ENCODE results near the gene NR2C1.

DNA sequence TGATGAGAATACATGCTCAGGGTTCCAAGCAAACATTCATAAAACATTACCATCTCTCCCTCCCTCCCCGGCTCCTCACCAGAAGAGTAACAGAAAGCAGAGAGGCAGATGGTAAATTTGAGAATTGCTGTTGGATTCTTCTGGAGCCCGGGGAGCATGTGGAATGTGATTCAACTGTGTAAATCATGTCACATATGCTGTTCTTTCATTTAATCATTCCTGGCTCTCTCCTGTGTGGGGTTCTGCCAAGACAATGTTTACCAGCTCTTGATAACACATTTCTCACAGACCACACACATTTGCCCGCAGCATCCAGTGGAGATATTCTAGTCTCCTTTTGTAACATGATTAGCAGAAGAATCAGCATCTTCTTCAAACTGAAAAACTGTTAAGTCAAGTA is 23.4 kb upstream of the NR2C1 start:
- TF ChIP-seq, protein P1, sequence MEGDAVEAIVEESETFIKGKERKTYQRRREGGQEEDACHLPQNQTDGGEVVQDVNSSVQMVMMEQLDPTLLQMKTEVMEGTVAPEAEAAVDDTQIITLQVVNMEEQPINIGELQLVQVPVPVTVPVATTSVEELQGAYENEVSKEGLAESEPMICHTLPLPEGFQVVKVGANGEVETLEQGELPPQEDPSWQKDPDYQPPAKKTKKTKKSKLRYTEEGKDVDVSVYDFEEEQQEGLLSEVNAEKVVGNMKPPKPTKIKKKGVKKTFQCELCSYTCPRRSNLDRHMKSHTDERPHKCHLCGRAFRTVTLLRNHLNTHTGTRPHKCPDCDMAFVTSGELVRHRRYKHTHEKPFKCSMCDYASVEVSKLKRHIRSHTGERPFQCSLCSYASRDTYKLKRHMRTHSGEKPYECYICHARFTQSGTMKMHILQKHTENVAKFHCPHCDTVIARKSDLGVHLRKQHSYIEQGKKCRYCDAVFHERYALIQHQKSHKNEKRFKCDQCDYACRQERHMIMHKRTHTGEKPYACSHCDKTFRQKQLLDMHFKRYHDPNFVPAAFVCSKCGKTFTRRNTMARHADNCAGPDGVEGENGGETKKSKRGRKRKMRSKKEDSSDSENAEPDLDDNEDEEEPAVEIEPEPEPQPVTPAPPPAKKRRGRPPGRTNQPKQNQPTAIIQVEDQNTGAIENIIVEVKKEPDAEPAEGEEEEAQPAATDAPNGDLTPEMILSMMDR (IDR thresholded peaks at IDR 0.05): no peak
- TF ChIP-seq NR3C1 (CRISPR knock-in tag; conservative IDR thresholded peaks at IDR 0.05; ENCODE audit: low read depth) (no peak), NFYB (CRISPR knock-in tag; conservative IDR thresholded peaks at IDR 0.05; ENCODE audit: low read depth) (no peak), ZNF317 (CRISPR knock-in tag; IDR thresholded peaks at IDR 0.05; ENCODE audit: borderline replicate concordance, low read depth) (no peak), RELA (CRISPR knock-in tag; IDR thresholded peaks at IDR 0.05; ENCODE audit: borderline replicate concordance) (no peak), SP1 (CRISPR knock-in tag; conservative IDR thresholded peaks at IDR 0.05) (no peak), GABPB1 (CRISPR knock-in tag; IDR thresholded peaks at IDR 0.05) (no peak), NR1H2 (CRISPR knock-in tag; IDR thresholded peaks at IDR 0.05) (no peak), ZBTB21 (CRISPR knock-in tag; IDR thresholded peaks at IDR 0.05; ENCODE audit: borderline replicate concordance) (no peak), ATF1 (CRISPR knock-in tag; IDR thresholded peaks at IDR 0.05) (no peak)
- TF ChIP-seq, protein P2, sequence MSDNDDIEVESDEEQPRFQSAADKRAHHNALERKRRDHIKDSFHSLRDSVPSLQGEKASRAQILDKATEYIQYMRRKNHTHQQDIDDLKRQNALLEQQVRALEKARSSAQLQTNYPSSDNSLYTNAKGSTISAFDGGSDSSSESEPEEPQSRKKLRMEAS (CRISPR knock-in tag; IDR thresholded peaks at IDR 0.05): no peak
- TF ChIP-seq, protein P3, sequence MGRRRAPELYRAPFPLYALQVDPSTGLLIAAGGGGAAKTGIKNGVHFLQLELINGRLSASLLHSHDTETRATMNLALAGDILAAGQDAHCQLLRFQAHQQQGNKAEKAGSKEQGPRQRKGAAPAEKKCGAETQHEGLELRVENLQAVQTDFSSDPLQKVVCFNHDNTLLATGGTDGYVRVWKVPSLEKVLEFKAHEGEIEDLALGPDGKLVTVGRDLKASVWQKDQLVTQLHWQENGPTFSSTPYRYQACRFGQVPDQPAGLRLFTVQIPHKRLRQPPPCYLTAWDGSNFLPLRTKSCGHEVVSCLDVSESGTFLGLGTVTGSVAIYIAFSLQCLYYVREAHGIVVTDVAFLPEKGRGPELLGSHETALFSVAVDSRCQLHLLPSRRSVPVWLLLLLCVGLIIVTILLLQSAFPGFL (CRISPR knock-in tag; IDR thresholded peaks at IDR 0.05; ENCODE audit: borderline replicate concordance): no peak
- TF ChIP-seq, protein P4, sequence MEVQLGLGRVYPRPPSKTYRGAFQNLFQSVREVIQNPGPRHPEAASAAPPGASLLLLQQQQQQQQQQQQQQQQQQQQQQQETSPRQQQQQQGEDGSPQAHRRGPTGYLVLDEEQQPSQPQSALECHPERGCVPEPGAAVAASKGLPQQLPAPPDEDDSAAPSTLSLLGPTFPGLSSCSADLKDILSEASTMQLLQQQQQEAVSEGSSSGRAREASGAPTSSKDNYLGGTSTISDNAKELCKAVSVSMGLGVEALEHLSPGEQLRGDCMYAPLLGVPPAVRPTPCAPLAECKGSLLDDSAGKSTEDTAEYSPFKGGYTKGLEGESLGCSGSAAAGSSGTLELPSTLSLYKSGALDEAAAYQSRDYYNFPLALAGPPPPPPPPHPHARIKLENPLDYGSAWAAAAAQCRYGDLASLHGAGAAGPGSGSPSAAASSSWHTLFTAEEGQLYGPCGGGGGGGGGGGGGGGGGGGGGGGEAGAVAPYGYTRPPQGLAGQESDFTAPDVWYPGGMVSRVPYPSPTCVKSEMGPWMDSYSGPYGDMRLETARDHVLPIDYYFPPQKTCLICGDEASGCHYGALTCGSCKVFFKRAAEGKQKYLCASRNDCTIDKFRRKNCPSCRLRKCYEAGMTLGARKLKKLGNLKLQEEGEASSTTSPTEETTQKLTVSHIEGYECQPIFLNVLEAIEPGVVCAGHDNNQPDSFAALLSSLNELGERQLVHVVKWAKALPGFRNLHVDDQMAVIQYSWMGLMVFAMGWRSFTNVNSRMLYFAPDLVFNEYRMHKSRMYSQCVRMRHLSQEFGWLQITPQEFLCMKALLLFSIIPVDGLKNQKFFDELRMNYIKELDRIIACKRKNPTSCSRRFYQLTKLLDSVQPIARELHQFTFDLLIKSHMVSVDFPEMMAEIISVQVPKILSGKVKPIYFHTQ (CRISPR knock-in tag; IDR thresholded peaks at IDR 0.05): no peak
- TF ChIP-seq, protein P5, sequence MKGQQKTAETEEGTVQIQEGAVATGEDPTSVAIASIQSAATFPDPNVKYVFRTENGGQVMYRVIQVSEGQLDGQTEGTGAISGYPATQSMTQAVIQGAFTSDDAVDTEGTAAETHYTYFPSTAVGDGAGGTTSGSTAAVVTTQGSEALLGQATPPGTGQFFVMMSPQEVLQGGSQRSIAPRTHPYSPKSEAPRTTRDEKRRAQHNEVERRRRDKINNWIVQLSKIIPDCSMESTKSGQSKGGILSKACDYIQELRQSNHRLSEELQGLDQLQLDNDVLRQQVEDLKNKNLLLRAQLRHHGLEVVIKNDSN (CRISPR knock-in tag; IDR thresholded peaks at IDR 0.05): no peak
